Measurements from ENCODE around the gene ENDOV.

The ENDOV gene

GRCh38 chr17:80446645-80447405 is 31.9 kb downstream of the ENDOV start:
- in situ Hi-C loops (cut with HindIII; ENCODE audit: low sequenced_read_pairs), result no loop called here
- H3K4me3 ChIP-seq (ENCODE audit: low read depth, low read length), result no peak overlapping the region
- no peak for TF ChIP-seq CTCF (IDR thresholded peaks at IDR 0.05; ENCODE audit: low read depth, low read length)
- no peak for DNase-seq (ENCODE audit: low read depth, low spot score)

GRCh38 chr17:80447790-80448189 is 32.8 kb downstream of the ENDOV start:
- H3K4me3 ChIP-seq (ENCODE audit: low read depth, low read length), result no peak overlapping the region
- no peak for TF ChIP-seq CTCF (IDR thresholded peaks at IDR 0.05; ENCODE audit: low read depth, low read length)
- no peak for DNase-seq (ENCODE audit: low read depth, low spot score)
- in situ Hi-C loops (cut with HindIII; ENCODE audit: low sequenced_read_pairs), result no loop called here

- no peak overlapping the region for H3K4me3 ChIP-seq (ENCODE audit: low read depth, low read length)
- TF ChIP-seq CTCF (IDR thresholded peaks at IDR 0.05; ENCODE audit: low read depth, low read length), result no peak
- no peak for DNase-seq (ENCODE audit: low read depth, low spot score)
- in situ Hi-C loops (cut with HindIII; ENCODE audit: low sequenced_read_pairs), result no loop called here
Measured at GRCh38 chr17:80449194-80449929, 34.4 kb downstream of the ENDOV start.

GRCh38 chr17:80449930-80450576 is 35.1 kb downstream of the ENDOV start:
- in situ Hi-C loops (cut with HindIII; ENCODE audit: low sequenced_read_pairs), result no loop called here
- H3K4me3 ChIP-seq (ENCODE audit: low read depth, low read length), result no peak overlapping the region
- DNase-seq (ENCODE audit: low read depth, low spot score), result peak; percentile 35
- TF ChIP-seq CTCF (IDR thresholded peaks at IDR 0.05; ENCODE audit: low read depth, low read length), result no peak

- H3K4me3 ChIP-seq (ENCODE audit: low read depth, low read length), result no peak overlapping the region
- no peak for DNase-seq (ENCODE audit: low read depth, low spot score)
- TF ChIP-seq CTCF (IDR thresholded peaks at IDR 0.05; ENCODE audit: low read depth, low read length), result no peak
- in situ Hi-C loops (cut with HindIII; ENCODE audit: low sequenced_read_pairs), result no loop called here
Measured at GRCh38 chr17:80451104-80451775, 36.3 kb downstream of the ENDOV start.

GRCh38 chr17:80452173-80452915 is 37.4 kb downstream of the ENDOV start:
- no peak for DNase-seq (ENCODE audit: low read depth, low spot score)

More at GRCh38 chr17:80452173-80452915, 37.4 kb downstream of the ENDOV start:
- in situ Hi-C loops (cut with HindIII; ENCODE audit: low sequenced_read_pairs), result no loop called here
- H3K4me3 ChIP-seq (ENCODE audit: low read depth, low read length), result no peak overlapping the region
- no peak for TF ChIP-seq CTCF (IDR thresholded peaks at IDR 0.05; ENCODE audit: low read depth, low read length)

Data from astrocyte of the spinal cord (primary cell).